Transverse colon (tissue), 4 donors: Measurements from ENCODE around the gene CDC42. TPM values are rescaled to one million over a fixed set of nuclear protein-coding genes. Genes with fewer than 3 reads are reported as not detected.
A peak's percentile ranks its signal among the peaks of the same experiment; 100 is the strongest.
"Not testable (repeated sequence)": the region's sequence is repeated elsewhere in the genome, so short reads cannot be mapped to it uniquely, and the experiment has no call there.

ENCODE experiments used
- DNase-seq: peaks from one replicate; pipeline ENCODE4 v3.0.0-alpha.2; 2019
- H3K27ac ChIP-seq, 4 donors: fragments of 200-600 bp; sonication (generic); 2 replicates each; pipeline ENCODE4 v1.5.1; 2016 to 2018; ENCODE audit warnings: inconsistent platforms in 4 of 4
- H3K27me3 ChIP-seq: fragments of 200-600 bp; sonication (generic); 2 replicates; pipeline ENCODE4 v1.5.1; 2017; ENCODE audit warnings: inconsistent platforms
- H3K36me3 ChIP-seq, 4 donors: fragments of 200-600 bp; sonication (generic); 2 replicates each; pipeline ENCODE4 v1.5.1; 2017 to 2019; ENCODE audit warnings: inconsistent platforms in 4 of 4
- H3K4me1 ChIP-seq, 4 donors: fragments of 200-600 bp; sonication (generic); 2 replicates each; pipeline ENCODE4 v1.5.1; 2017 to 2020; ENCODE audit warnings: inconsistent platforms in 4 of 4
- H3K4me3 ChIP-seq, 4 donors: fragments of 200-600 bp; sonication (generic); 1 replicate in 1 of 4; 2 replicates in 3 of 4; pipeline versions ENCODE4 v1.5.1 to v1.6.1; 2017 to 2019; ENCODE audit warnings: inconsistent platforms in 4 of 4
- H3K9me3 ChIP-seq, 2 donors: fragments of 200-600 bp; sonication (generic); 2 replicates each; pipeline ENCODE4 v1.5.1; 2017 to 2019; ENCODE audit warnings: inconsistent platforms in 2 of 2
- POLR2A ChIP-seq: fragments of 450-650 bp; IDR thresholded peaks from one replicate; pipeline ENCODE4 v1.6.1; 2016; ENCODE audit warnings: antibody characterized with exemption, mild to moderate bottlenecking, moderate library complexity
- POLR2AphosphoS5 ChIP-seq, 3 donors: sonication (generic); formaldehyde crosslinking; IDR thresholded peaks; one replicate each; pipeline ENCODE4 v1.6.1; 2016; ENCODE audit warnings: antibody characterized with exemption in 3 of 3
- WGBS, 2 donors: methylation state at CpG; one replicate each; pipeline ENCODE4 v1.1.5; 2018; ENCODE audit warnings: low coverage in 1 of 2; 5-methylcytosine and 5-hydroxymethylcytosine counted together
- in situ Hi-C, 4 donors: fragments of 200-750 bp; cut with MboI; loops; one replicate each; pipeline versions ENCODE4 v1.15.0 to v1.15.1; 2017; ENCODE audit warnings: low sequenced_read_pairs in 3 of 4, low pct_ligation_motif_present in 1 of 4, low pct_unique_long_range_greater_than_20kb in 1 of 4
- intact Hi-C: fragments of 100-400 bp; cut with DNase I; formaldehyde crosslinking; loops from one replicate; pipeline ENCODE4 v1.15.1; 2023; ENCODE audit warnings: low total_unique reads
- total RNA-seq, 4 donors: library from RNA; depleted of rRNA; stranded (reverse); fragments of >200 nt; gene quantifications; one replicate each; pipeline ENCODE4 v1.1.0, GENCODE V29; 2016
- TF ChIP-seq, protein P1 (sequence below), 5 experiments: fragments of 200-600 bp in 3 of 5; fragments of 450-650 bp in 2 of 5; sonication (generic) in 3 of 5; IDR thresholded peaks; 1 replicate in 2 of 5; 2 replicates in 3 of 5; pipeline ENCODE4 v1.5.1; 2016 to 2017; ENCODE audit warnings: antibody characterized with exemption in 5 of 5, inconsistent platforms in 3 of 5, mild to moderate bottlenecking in 2 of 5, moderate library complexity in 1 of 5

CDC42 gene
- total RNA-seq: 100 to 1,000 TPM; 140 to 245 (median 174) TPM

- H3K9me3 ChIP-seq: no peaks in the 10 kb centered on the region
- intact Hi-C loops: loop anchor here (10.0 kb wide), 1 partner anchor 62 kb away; no protein-coding TSS in a partner anchor
- H3K27me3 ChIP-seq: no peaks in the 10 kb centered on the region
- DNase-seq: peak; percentile 98
- peak within 1 kb of the TSS; percentile 86 to 100 (median 98) for H3K4me3 ChIP-seq
- 21% methylated on average over 42 of the region's 81 CpGs; no CpG with 5 or more reads in 1 of the 2 donors for whole genome bisulfite sequencing, 2 donors
- peak; percentile 99 for TF ChIP-seq POLR2A
- TF ChIP-seq, protein P1, sequence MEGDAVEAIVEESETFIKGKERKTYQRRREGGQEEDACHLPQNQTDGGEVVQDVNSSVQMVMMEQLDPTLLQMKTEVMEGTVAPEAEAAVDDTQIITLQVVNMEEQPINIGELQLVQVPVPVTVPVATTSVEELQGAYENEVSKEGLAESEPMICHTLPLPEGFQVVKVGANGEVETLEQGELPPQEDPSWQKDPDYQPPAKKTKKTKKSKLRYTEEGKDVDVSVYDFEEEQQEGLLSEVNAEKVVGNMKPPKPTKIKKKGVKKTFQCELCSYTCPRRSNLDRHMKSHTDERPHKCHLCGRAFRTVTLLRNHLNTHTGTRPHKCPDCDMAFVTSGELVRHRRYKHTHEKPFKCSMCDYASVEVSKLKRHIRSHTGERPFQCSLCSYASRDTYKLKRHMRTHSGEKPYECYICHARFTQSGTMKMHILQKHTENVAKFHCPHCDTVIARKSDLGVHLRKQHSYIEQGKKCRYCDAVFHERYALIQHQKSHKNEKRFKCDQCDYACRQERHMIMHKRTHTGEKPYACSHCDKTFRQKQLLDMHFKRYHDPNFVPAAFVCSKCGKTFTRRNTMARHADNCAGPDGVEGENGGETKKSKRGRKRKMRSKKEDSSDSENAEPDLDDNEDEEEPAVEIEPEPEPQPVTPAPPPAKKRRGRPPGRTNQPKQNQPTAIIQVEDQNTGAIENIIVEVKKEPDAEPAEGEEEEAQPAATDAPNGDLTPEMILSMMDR (IDR thresholded peaks at IDR 0.05): no peak
- peak; percentile 98 to 99 (median 99) for TF ChIP-seq POLR2AphosphoS5 (IDR thresholded peaks at IDR 0.05)
- peak within 1 kb of the TSS; percentile 99 to 100 (median 100) for H3K27ac ChIP-seq
- in situ Hi-C loops: no loop called here
- H3K4me1 ChIP-seq: peaks cover 16 to 37% (median 31%) of the 10 kb centered on the region in 4 donors
- no peaks in the 10 kb centered on the region for H3K36me3 ChIP-seq
Measured at GRCh38 chr1:22052115-22053016, at the start of gene CDC42. CDC42 (plus strand) TSS chr1:22052709; CDS start chr1:22078479, 25,770 bp downstream.

- H3K4me1 ChIP-seq, H3K9me3 ChIP-seq, H3K27me3 ChIP-seq, H3K27ac ChIP-seq, intact Hi-C loops, in situ Hi-C loops, H3K4me3 ChIP-seq, DNase-seq, H3K36me3 ChIP-seq: not testable (repeated sequence)
- 83% methylated on average over 8 of the region's 8 CpGs; no CpG with 5 or more reads in 1 of the 2 donors for WGBS, 2 donors
Measured at GRCh38 chr1:22002875-22003274, 49.6 kb upstream of the CDC42 start.

- H3K9me3 ChIP-seq, H3K27me3 ChIP-seq, DNase-seq, H3K4me1 ChIP-seq, H3K27ac ChIP-seq, H3K36me3 ChIP-seq, H3K4me3 ChIP-seq, in situ Hi-C loops: not testable (repeated sequence)
- intact Hi-C loops: loop anchor here (2.0 kb wide), 1 partner anchor 17 kb away; no protein-coding TSS in a partner anchor
- WGBS, 2 donors: 93% methylated on average over 3 of the region's 3 CpGs; no CpG with 5 or more reads in 1 of the 2 donors
Measured at GRCh38 chr1:22003959-22004358, 48.5 kb upstream of the CDC42 start.

GRCh38 chr1:22005261-22006149 is 47.0 kb upstream of the CDC42 start:
- DNase-seq: peak; percentile 51
- TF ChIP-seq, protein P1 (IDR thresholded peaks at IDR 0.05): peak in 4 of 5 experiments; percentile 20 to 39 (median 28)
- in situ Hi-C loops, H3K4me3 ChIP-seq, H3K4me1 ChIP-seq, H3K36me3 ChIP-seq, H3K27ac ChIP-seq, H3K9me3 ChIP-seq, H3K27me3 ChIP-seq: not testable (repeated sequence)
- intact Hi-C loops: loop anchor here (2.0 kb wide), 1 partner anchor 19 kb away; no protein-coding TSS in a partner anchor
- 75% methylated on average over 18 of the region's 18 CpGs; no CpG with 5 or more reads in 1 of the 2 donors for WGBS, 2 donors

DNA sequence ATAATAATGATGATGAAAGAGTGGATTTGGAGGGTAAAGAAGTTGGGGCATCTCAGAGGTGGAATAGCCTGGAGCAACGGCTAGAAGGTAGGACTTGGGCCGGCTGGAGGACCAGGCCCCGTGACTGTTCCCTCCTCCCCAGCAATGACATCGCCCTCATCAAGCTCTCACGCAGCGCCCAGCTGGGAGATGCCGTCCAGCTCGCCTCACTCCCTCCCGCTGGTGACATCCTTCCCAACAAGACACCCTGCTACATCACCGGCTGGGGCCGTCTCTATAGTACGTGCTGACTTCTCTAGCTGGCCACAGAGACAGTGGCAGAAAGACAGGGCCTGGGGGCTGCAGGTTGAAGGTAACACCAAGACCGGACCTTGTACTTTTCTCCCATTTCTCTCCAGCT is 45.8 kb upstream of the CDC42 start:
- H3K27ac ChIP-seq, H3K4me3 ChIP-seq, DNase-seq, H3K27me3 ChIP-seq, H3K36me3 ChIP-seq, H3K4me1 ChIP-seq, H3K9me3 ChIP-seq, in situ Hi-C loops, intact Hi-C loops: not testable (repeated sequence)
- 88 to 100% methylated on average over 4 to 13 of the region's 13 CpGs for WGBS, 2 donors

DNA sequence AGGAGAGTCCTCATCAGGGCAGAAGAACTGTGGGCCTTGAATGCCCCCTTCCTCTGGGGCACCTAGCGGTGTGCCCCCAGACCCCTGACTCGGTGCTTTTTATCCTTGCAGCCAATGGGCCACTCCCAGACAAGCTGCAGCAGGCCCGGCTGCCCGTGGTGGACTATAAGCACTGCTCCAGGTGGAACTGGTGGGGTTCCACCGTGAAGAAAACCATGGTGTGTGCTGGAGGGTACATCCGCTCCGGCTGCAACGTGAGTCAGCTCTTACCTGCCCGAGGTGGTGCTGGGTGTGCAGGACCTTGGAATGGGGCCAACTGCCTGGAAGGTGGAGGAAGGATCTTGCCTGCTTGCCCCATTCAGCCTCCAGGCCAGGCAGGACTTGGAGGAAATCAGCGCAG is 45.2 kb upstream of the CDC42 start:
- H3K4me3 ChIP-seq, H3K27ac ChIP-seq, H3K9me3 ChIP-seq, in situ Hi-C loops, H3K27me3 ChIP-seq, H3K36me3 ChIP-seq, intact Hi-C loops, DNase-seq, H3K4me1 ChIP-seq: not testable (repeated sequence)
- 83% methylated on average over 9 of the region's 10 CpGs; no CpG with 5 or more reads in 1 of the 2 donors for WGBS, 2 donors

DNA sequence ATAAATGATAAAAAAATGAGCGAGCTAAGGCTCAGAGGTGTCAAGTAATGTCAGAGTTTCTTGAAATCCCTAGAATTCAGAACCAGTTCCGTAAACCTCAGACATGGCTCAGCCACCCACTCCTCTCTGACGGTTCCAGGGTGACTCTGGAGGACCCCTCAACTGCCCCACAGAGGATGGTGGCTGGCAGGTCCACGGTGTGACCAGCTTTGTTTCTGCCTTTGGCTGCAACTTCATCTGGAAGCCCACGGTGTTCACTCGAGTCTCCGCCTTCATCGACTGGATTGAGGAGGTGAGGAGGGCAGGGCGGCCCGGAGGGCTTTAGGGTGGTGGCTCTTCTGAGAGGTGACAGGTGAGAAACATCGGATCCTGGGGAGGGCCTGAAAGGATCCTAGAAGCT is 42.9 kb upstream of the CDC42 start:
- H3K4me3 ChIP-seq, DNase-seq, H3K4me1 ChIP-seq, intact Hi-C loops, H3K36me3 ChIP-seq, H3K27me3 ChIP-seq, H3K27ac ChIP-seq, in situ Hi-C loops, H3K9me3 ChIP-seq: not testable (repeated sequence)
- WGBS, 2 donors: 83% methylated on average over 10 of the region's 11 CpGs; no CpG with 5 or more reads in 1 of the 2 donors

GRCh38 chr1:22012752-22013151 is 39.8 kb upstream of the CDC42 start:
- H3K27ac ChIP-seq, intact Hi-C loops, H3K9me3 ChIP-seq, H3K27me3 ChIP-seq, H3K4me1 ChIP-seq, DNase-seq, H3K4me3 ChIP-seq, in situ Hi-C loops, H3K36me3 ChIP-seq: not testable (repeated sequence)
- WGBS, 2 donors: 70 to 72% methylated on average over 4 of the region's 4 CpGs
